NOMO-1 treated with dmso at 0.1 percent for 144 hours (cell line): ENCODE measurements around the gene UBR1.
"Not testable (repeated sequence)": the region's sequence is repeated elsewhere in the genome, so short reads cannot be mapped to it uniquely, and the experiment has no call there.

Experiments used
- DNase-seq: peaks from one replicate; lab custom pipeline; 2025; ENCODE audit not compliant: unreplicated experiment; lab: John Stamatoyannopoulos, UW

The UBR1 gene

DNA sequence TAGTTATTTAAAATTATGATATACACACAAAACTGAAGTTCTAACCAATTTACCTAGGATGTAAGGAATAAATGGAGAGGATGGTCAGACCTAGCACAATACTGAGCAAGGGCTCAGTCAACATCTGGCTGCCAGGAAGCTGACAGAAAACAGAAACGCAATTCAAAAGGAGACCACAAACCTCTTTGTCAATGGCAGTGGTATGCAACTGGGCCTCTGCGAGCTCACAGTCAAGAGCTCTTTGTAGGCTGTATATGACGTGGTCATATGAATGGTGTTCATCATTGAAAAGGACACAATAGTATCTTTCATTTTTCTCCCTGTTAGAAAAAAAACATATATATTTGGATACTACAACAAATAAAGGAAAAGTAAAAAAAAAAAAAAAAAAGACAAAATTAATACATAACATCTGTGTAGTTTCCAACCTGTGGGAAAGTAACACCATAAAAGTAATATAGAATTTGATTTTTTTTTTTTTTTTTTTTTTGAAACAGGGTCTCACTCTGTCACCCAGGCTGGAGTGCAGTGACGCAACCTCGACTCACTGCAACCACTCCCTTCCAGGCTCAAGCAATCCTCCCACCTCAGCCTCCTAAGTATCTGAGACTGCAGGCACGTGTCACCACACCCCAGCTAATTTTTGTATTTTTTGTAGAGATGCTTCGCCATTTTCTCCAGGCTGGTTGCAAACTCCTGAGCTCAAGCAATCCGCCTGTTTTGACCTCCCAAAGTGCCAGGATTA lies 37.9 kb downstream of the UBR1 start:
- no peak for DNase-seq

GRCh38 chr15:43056696-43057095 lies 49.1 kb downstream of the UBR1 start:
- no peak for DNase-seq

GRCh38 chr15:43052860-43053259 lies 53.0 kb downstream of the UBR1 start:
- no peak for DNase-seq

DNA sequence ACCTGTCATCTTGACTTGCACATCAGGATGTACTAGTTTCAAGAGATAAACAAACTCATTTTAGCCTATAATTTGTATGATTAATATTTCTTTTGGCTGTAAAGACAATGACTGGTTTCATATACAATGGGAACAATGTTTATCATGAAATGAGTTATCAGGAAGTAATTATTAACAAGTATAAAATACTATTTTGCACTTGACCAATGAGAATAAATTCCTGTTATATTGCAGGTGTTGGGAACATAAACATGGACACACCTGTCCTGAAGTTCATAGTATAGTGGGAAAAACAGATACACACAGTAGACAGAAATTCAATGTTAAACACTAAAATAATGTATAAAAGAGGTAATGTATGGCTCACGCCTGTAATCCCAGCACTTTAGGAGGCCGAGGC lies 56.9 kb downstream of the UBR1 start:
- DNase-seq, result no peak

- DNase-seq, result no peak
Observed at GRCh38 chr15:43046484-43046883, 59.4 kb downstream of the UBR1 start.

GRCh38 chr15:43042885-43043284 lies 63.0 kb downstream of the UBR1 start:
- DNase-seq, result no peak

- not testable (repeated sequence) for DNase-seq
Observed at GRCh38 chr15:43041085-43041484, 64.8 kb downstream of the UBR1 start.

- not testable (repeated sequence) for DNase-seq
Observed at GRCh38 chr15:43035240-43035639, 70.6 kb downstream of the UBR1 start.

DNA sequence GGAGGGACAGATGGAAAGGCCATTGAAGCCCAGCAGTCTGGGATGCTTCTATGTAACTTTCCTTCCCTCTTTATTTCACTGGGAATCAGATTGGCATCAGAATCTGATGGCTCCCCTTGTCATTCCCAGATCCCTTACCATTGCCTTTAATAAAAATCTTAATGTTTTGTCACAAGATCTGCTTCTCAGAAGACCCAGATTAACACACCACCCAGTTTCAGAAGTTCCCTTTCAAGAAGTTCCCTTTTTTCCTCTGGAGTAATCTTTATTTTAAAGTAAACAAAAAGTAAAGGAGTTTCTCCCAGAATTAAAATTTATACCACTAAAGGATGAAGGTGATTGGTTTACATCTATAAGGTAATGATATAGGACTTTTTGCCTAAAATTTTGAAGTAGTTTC lies 76.4 kb downstream of the UBR1 start:
- no peak for DNase-seq

DNA sequence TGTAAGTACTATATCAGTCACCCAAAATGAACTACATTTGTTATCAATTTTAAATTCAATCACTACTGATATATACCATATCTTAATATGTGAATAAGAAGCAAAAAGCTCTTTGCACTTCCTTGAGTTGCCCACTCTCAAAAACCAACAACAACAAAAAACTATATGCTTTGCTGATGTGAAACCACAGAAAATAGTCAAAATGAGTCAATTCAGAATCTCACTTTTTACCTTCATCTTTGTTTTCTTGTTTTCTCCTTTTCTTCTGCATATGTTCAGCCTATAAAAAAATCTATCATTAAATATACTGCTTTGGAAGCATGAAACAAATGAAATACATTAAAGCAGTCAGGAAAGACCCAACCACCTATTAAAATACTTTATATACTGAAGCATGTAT lies 80.7 kb downstream of the UBR1 start:
- no peak for DNase-seq

GRCh38 chr15:43014671-43015070 lies 91.2 kb downstream of the UBR1 start:
- not testable (repeated sequence) for DNase-seq

GRCh38 chr15:43009206-43009605 lies 96.6 kb downstream of the UBR1 start:
- no peak for DNase-seq

- DNase-seq, result no peak
Observed at GRCh38 chr15:43008150-43008549, 97.7 kb downstream of the UBR1 start.

DNA sequence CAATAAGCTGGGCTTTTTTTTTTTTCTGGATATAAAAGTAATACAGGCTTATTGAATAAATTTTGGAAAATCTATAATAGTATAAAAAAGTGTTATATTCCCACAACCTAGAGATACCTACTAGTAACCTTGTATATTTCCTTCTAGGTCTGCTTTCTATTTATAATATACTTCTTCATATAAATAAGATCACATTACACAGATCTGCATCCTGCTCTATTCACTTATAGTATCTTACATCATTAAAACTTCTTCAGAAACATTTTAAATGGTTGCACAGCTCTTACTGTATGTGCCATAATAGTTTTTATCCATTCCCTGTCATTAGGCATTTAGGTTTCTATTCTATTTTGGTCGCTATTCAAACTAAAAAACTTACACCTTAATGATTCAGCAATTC lies 98.3 kb downstream of the UBR1 start:
- DNase-seq, result no peak

DNA sequence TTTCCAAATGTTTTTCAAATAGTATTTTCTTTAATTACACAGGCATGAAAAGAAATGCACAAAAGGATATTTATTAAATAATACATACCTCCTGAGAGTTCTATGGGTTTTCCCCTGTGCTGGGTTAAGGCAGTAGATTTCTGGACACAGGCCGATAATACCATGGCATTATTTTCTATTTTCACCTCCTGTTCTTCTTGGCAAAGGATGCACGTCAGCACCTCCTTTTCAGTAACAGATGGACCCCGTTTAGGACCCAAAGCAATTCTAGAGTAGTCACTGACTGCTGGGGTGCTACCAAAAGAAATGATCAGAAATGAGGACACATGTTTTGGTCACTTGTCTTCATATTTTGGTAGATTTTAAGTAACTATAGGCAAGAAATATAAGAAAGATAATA lies 98.8 kb downstream of the UBR1 start:
- no peak for DNase-seq

- not testable (repeated sequence) for DNase-seq
Observed at GRCh38 chr15:43004886-43005595, 100.8 kb downstream of the UBR1 start.

- no peak for DNase-seq
Observed at GRCh38 chr15:42999201-42999779, 106.5 kb downstream of the UBR1 start.

GRCh38 chr15:42996871-42997270 lies 109.0 kb downstream of the UBR1 start:
- no peak for DNase-seq

GRCh38 chr15:42994546-42994945 lies 111.3 kb downstream of the UBR1 start:
- no peak for DNase-seq

GRCh38 chr15:42992626-42993025 lies 113.2 kb downstream of the UBR1 start:
- DNase-seq, result no peak

- DNase-seq, result no peak
Observed at GRCh38 chr15:42986693-42987342, 119.0 kb downstream of the UBR1 start.
